Fibroblast of lung (primary cell): ENCODE measurements around the gene KMT2A. TPM values are rescaled to one million over a fixed set of nuclear protein-coding genes. Genes with fewer than 3 reads are reported as not detected.

ENCODE experiments used
- DNase-seq, 2 donors: peaks; one replicate each; pipeline versions ENCODE4 v3.0.0 to v3.0.0-alpha.2; 2010; ENCODE audit warnings: low read depth in 2 of 2
- H2AFZ ChIP-seq: 2 replicates; pipeline ENCODE4 v1.5.1; 2012; ENCODE audit warnings: low read length, control low read depth, inconsistent platforms
- H3K27ac ChIP-seq: 2 replicates; pipeline ENCODE4 v1.5.1; 2011; ENCODE audit warnings: low read length, control low read depth; ENCODE audit not compliant: insufficient read depth
- H3K27me3 ChIP-seq: 2 replicates; pipeline ENCODE4 v1.5.1; 2011; ENCODE audit warnings: mild to moderate bottlenecking, low read length; ENCODE audit not compliant: control insufficient read depth, insufficient read depth
- H3K36me3 ChIP-seq: 2 replicates; pipeline ENCODE4 v1.5.1; 2011; ENCODE audit warnings: low read length; ENCODE audit not compliant: control insufficient read depth, insufficient read depth
- H3K4me1 ChIP-seq: 2 replicates; pipeline ENCODE4 v1.5.1; 2011; ENCODE audit warnings: low read length; ENCODE audit not compliant: control insufficient read depth, insufficient read depth; ENCODE audit errors: extremely low read depth
- H3K4me2 ChIP-seq: 2 replicates; pipeline ENCODE4 v1.5.1; 2011; ENCODE audit warnings: low read length, control low read depth; ENCODE audit not compliant: insufficient read depth; ENCODE audit errors: extremely low read depth
- H3K4me3 ChIP-seq, 4 experiments: fragments of 200-600 bp in 1 of 4; sonication (generic) in 1 of 4; replicated peaks in 1 of 4; 2 replicates each; pipeline ENCODE4 v1.5.1; 2011 to 2016; ENCODE audit warnings: low read length in 4 of 4, low read depth in 3 of 4, mild to moderate bottlenecking in 3 of 4, control low read depth in 2 of 4, inconsistent platforms in 1 of 4, mixed read lengths in 1 of 4; ENCODE audit not compliant: insufficient read depth in 1 of 4; ENCODE audit errors: control extremely low read depth in 1 of 4
- H3K79me2 ChIP-seq: 2 replicates; pipeline ENCODE4 v1.5.1; 2012; ENCODE audit warnings: mild to moderate bottlenecking, low read length, inconsistent platforms; ENCODE audit not compliant: control insufficient read depth, insufficient read depth
- H3K9ac ChIP-seq: 2 replicates; pipeline ENCODE4 v1.5.1; 2011; ENCODE audit warnings: mild to moderate bottlenecking, low read length, control low read depth; ENCODE audit not compliant: insufficient read depth
- H3K9me3 ChIP-seq: 2 replicates; pipeline ENCODE4 v1.5.1; 2012; ENCODE audit warnings: low read depth, low read length; ENCODE audit not compliant: control insufficient read depth, insufficient read depth
- H4K20me1 ChIP-seq: 2 replicates; pipeline ENCODE4 v1.5.1; 2011; ENCODE audit warnings: low read length; ENCODE audit not compliant: control insufficient read depth, insufficient read depth; ENCODE audit errors: extremely low read depth
- CTCF ChIP-seq, 2 donors: IDR thresholded peaks in 1 of 2; conservative IDR thresholded peaks in 1 of 2; 1 replicate in 1 of 2; 2 replicates in 1 of 2; pipeline ENCODE4 v1.5.1; 2011 to 2012; ENCODE audit warnings: low read length in 2 of 2, control low read depth in 1 of 2, inconsistent platforms in 1 of 2, low read depth in 1 of 2, mild to moderate bottlenecking in 1 of 2
- EZH2 ChIP-seq: IDR thresholded peaks from 2 replicates; pipeline ENCODE4 v1.5.1; 2012; ENCODE audit warnings: low read length, control low read depth, mild to moderate bottlenecking; ENCODE audit errors: missing control alignments
- polyA plus RNA-seq, 2 donors: library from polyadenylated mRNA; depleted of rRNA in 1 of 2; stranded (reverse) in 1 of 2; unstranded in 1 of 2; fragments of >200 nt; gene quantifications; 2 replicates each; pipeline ENCODE4 v1.2.1, GENCODE V29; 2011 to 2012; ENCODE audit warnings: missing spikeins in 1 of 2
- total RNA-seq: library from RNA; depleted of rRNA; stranded (reverse); fragments of >200 nt; gene quantifications from 2 replicates; pipeline ENCODE4 v1.2.1, GENCODE V29; 2014

Gene KMT2A
- total and polyA plus RNA-seq, 2 donors (not counting 1 experiment from before 2014, with no cell fraction given), result 17.1 to 33.4 TPM

GRCh38 chr11:118484405-118484804 lies 48.1 kb downstream of the KMT2A start:
- no peak overlapping the region for H3K4me2 ChIP-seq
- no peaks in the 10 kb centered on the region for H3K79me2 ChIP-seq
- no peaks in the 10 kb centered on the region for H3K27me3 ChIP-seq
- H3K36me3 ChIP-seq, result peaks cover 13% of the 10 kb centered on the region
- H2AFZ ChIP-seq, result no peak overlapping the region
- no peaks in the 10 kb centered on the region for H4K20me1 ChIP-seq
- H3K9me3 ChIP-seq, result no peaks in the 10 kb centered on the region
- no peaks in the 10 kb centered on the region for H3K4me1 ChIP-seq
- no peak overlapping the region for H3K27ac ChIP-seq
- TF ChIP-seq EZH2, result no peak
- TF ChIP-seq CTCF (conservative IDR thresholded peaks at IDR 0.05 in 1 of 2, IDR thresholded peaks at IDR 0.05 in 1 of 2; ENCODE audit: low read depth in 1 of 2, low read length in 2 of 2), result no peak
- H3K9ac ChIP-seq, result no peak overlapping the region
- no peak for DNase-seq
- no peak overlapping the region for H3K4me3 ChIP-seq

- Histone ChIP-seq H3K79me2 (no peaks in the 10 kb centered on the region), H3K36me3 (peaks cover 18% of the 10 kb centered on the region), H3K4me3 (no peak overlapping the region), H3K4me1 (no peaks in the 10 kb centered on the region), H3K27ac (no peak overlapping the region), H3K4me2 (no peak overlapping the region), H2AFZ (no peak overlapping the region), H3K9ac (no peak overlapping the region), H3K9me3 (no peaks in the 10 kb centered on the region), H4K20me1 (no peaks in the 10 kb centered on the region), H3K27me3 (no peaks in the 10 kb centered on the region)
- TF ChIP-seq EZH2 (no peak), CTCF (conservative IDR thresholded peaks at IDR 0.05 in 1 of 2, IDR thresholded peaks at IDR 0.05 in 1 of 2; ENCODE audit: low read depth in 1 of 2, low read length in 2 of 2) (no peak)
- no peak for DNase-seq
These were observed 49.0 kb downstream of the KMT2A start for GRCh38 chr11:118485273-118485672.

DNA sequence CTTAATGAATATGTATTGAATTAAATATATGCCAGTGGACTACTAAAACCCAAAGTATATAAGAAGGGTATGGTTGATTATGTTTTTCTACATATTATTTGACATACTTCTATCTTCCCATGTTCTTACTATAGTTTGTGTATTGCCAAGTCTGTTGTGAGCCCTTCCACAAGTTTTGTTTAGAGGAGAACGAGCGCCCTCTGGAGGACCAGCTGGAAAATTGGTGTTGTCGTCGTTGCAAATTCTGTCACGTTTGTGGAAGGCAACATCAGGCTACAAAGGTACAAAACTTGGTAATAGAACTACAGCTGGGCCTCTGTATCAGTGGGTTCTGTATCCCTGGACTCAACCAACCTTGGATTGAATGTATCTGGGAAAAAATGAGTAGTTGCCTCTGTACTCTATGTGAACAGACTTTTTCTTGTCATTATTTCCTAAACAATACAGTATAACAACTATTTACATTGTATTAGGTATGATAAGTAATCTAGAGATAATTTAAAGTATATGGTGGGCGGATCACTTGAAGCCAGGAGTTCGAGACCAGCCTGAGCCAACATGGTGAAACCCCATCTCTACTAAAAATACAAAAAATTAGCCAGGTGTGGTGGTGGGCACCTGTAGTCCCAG lies 52.3 kb downstream of the KMT2A start:
- Histone ChIP-seq H3K36me3 (peaks cover 21% of the 10 kb centered on the region), H4K20me1 (no peaks in the 10 kb centered on the region), H3K4me3 (no peak overlapping the region), H3K79me2 (no peaks in the 10 kb centered on the region), H3K4me2 (no peak overlapping the region), H3K9me3 (no peaks in the 10 kb centered on the region), H3K4me1 (no peaks in the 10 kb centered on the region), H2AFZ (no peak overlapping the region), H3K27ac (no peak overlapping the region), H3K9ac (no peak overlapping the region), H3K27me3 (no peaks in the 10 kb centered on the region)
- no peak for TF ChIP-seq EZH2
- TF ChIP-seq CTCF (conservative IDR thresholded peaks at IDR 0.05 in 1 of 2, IDR thresholded peaks at IDR 0.05 in 1 of 2; ENCODE audit: low read depth in 1 of 2, low read length in 2 of 2), result peak; percentile 85 to 88
- peak; percentile 66 to 88 for DNase-seq
